WTC11 (cell line): Measurements from ENCODE around the gene CTDP1. TPM values are rescaled to one million over a fixed set of nuclear protein-coding genes. Genes with fewer than 3 reads are reported as not detected.

ENCODE experiments used
- ATAC-seq: fragments of 200-7000 bp; cut with Tn5 transposase; 2 replicates; pipeline ENCODE4 v1.10.0; 2021; ENCODE audit warnings: mild to moderate bottlenecking, moderate library complexity
- CTCF ChIA-PET: fragments of 300-600 bp; sonication (Branson Sonifier 250); formaldehyde crosslinking; loops from one replicate; lab custom pipeline; 2021; ENCODE audit warnings: antibody characterized with exemption; lab: Charles Lee
- POLR2A ChIA-PET: fragments of 350-600 bp; sonication (Branson Sonifier 250); formaldehyde crosslinking; loops from one replicate; lab custom pipeline; 2021; ENCODE audit warnings: antibody characterized with exemption; lab: Charles Lee
- DNase-seq: peaks from one replicate; pipeline ENCODE4 v3.0.0; 2021; ENCODE audit warnings: low spot score
- H3K27ac Mint-ChIP-seq: 2 replicates; pipeline ENCODE4 v1.8.0; 2021; ENCODE audit warnings: mixed read lengths
- H3K27me3 Mint-ChIP-seq: 2 replicates; pipeline ENCODE4 v1.8.0; 2021; ENCODE audit warnings: low read depth, mild to moderate bottlenecking, moderate library complexity, mixed read lengths
- H3K36me3 Mint-ChIP-seq: 2 replicates; pipeline ENCODE4 v1.8.0; 2021; ENCODE audit warnings: mixed read lengths
- H3K4me1 Mint-ChIP-seq: 2 replicates; pipeline ENCODE4 v1.8.0; 2022; ENCODE audit warnings: mixed read lengths
- H3K4me3 Mint-ChIP-seq: 2 replicates; pipeline ENCODE4 v1.8.0; 2021; ENCODE audit warnings: mild to moderate bottlenecking, moderate library complexity, mixed read lengths
- H3K9me3 Mint-ChIP-seq: 2 replicates; pipeline ENCODE4 v1.8.0; 2021; ENCODE audit warnings: mixed read lengths
- ATF6 ChIP-seq: sonication (generic); formaldehyde crosslinking; IDR thresholded peaks from 2 replicates; pipeline ENCODE4 v1.8.1; 2023; ENCODE audit warnings: mild to moderate bottlenecking, missing genetic modification reagents
- CBFB ChIP-seq: sonication (generic); formaldehyde crosslinking; IDR thresholded peaks from 2 replicates; pipeline ENCODE4 v1.8.1; 2022; ENCODE audit warnings: mild to moderate bottlenecking, low read depth, missing genetic modification reagents
- CREB1 ChIP-seq: sonication (generic); formaldehyde crosslinking; IDR thresholded peaks from 2 replicates; pipeline ENCODE4 v1.8.0; 2023; ENCODE audit warnings: mild to moderate bottlenecking, missing genetic modification reagents
- GABPB1 ChIP-seq: sonication (generic); formaldehyde crosslinking; IDR thresholded peaks from 2 replicates; pipeline ENCODE4 v1.8.1; 2023; ENCODE audit warnings: mild to moderate bottlenecking, missing genetic modification reagents
- HMGA2 ChIP-seq: fragments of 250-450 bp; sonication (Bioruptor Pico); IDR thresholded peaks from 2 replicates; pipeline ENCODE4 v1.4.0; 2021; ENCODE audit warnings: mild to moderate bottlenecking, moderate library complexity
- IRF2 ChIP-seq: sonication (generic); formaldehyde crosslinking; IDR thresholded peaks from 2 replicates; pipeline ENCODE4 v1.8.0; 2022; ENCODE audit warnings: low read depth, missing genetic modification reagents, borderline replicate concordance
- MYBL2 ChIP-seq: sonication (generic); formaldehyde crosslinking; IDR thresholded peaks from 2 replicates; pipeline ENCODE4 v1.8.1; 2023; ENCODE audit warnings: mild to moderate bottlenecking, moderate library complexity, missing genetic modification reagents
- NFATC4 ChIP-seq: fragments of 250-450 bp; sonication (Bioruptor Pico); IDR thresholded peaks from 2 replicates; pipeline ENCODE4 v1.9.0; 2021; ENCODE audit warnings: mild to moderate bottlenecking
- NFE2L1 ChIP-seq: sonication (generic); formaldehyde crosslinking; IDR thresholded peaks from 2 replicates; pipeline ENCODE4 v1.8.1; 2023; ENCODE audit warnings: missing genetic modification reagents
- NFYB ChIP-seq: sonication (generic); formaldehyde crosslinking; conservative IDR thresholded peaks from 2 replicates; pipeline ENCODE4 v1.8.0; 2022; ENCODE audit warnings: low read depth, missing genetic modification reagents
- NR1H2 ChIP-seq: sonication (generic); formaldehyde crosslinking; IDR thresholded peaks from 2 replicates; pipeline ENCODE4 v1.9.0; 2021; ENCODE audit warnings: mild to moderate bottlenecking, moderate library complexity, missing genetic modification reagents
- NR3C1 ChIP-seq: sonication (generic); formaldehyde crosslinking; conservative IDR thresholded peaks from 2 replicates; pipeline ENCODE4 v1.8.1; 2023; ENCODE audit warnings: low read depth, mild to moderate bottlenecking, missing genetic modification reagents
- PRDM15 ChIP-seq: sonication (generic); formaldehyde crosslinking; IDR thresholded peaks from 2 replicates; pipeline ENCODE4 v1.8.0; 2022; ENCODE audit warnings: missing genetic modification reagents
- RORB ChIP-seq: fragments of 250-450 bp; sonication (Bioruptor Pico); IDR thresholded peaks from 2 replicates; pipeline ENCODE4 v1.9.0; 2021; ENCODE audit warnings: mild to moderate bottlenecking
- TEAD1 ChIP-seq: sonication (generic); formaldehyde crosslinking; IDR thresholded peaks from 2 replicates; pipeline ENCODE4 v1.8.0; 2022; ENCODE audit warnings: mild to moderate bottlenecking, missing genetic modification reagents
- ZNF138 ChIP-seq: sonication (generic); formaldehyde crosslinking; conservative IDR thresholded peaks from 2 replicates; pipeline ENCODE4 v1.8.1; 2022; ENCODE audit warnings: mild to moderate bottlenecking, moderate library complexity, missing genetic modification reagents
- ZNF396 ChIP-seq: fragments of 250-450 bp; sonication (Bioruptor Pico); IDR thresholded peaks from 2 replicates; pipeline ENCODE4 v1.8.0; 2021; ENCODE audit warnings: mild to moderate bottlenecking, moderate library complexity, borderline replicate concordance
- ZNF423 ChIP-seq: fragments of 250-450 bp; sonication (Bioruptor Pico); IDR thresholded peaks from 2 replicates; pipeline ENCODE4 v2.1.2; 2022; ENCODE audit warnings: mild to moderate bottlenecking, moderate library complexity
- ZNF671 ChIP-seq: fragments of 250-450 bp; sonication (Bioruptor Pico); IDR thresholded peaks from 2 replicates; pipeline ENCODE4 v1.8.0; 2021; ENCODE audit warnings: mild to moderate bottlenecking
- total RNA-seq: library from RNA; stranded (reverse); gene quantifications from 3 replicates; pipeline ENCODE4 v1.2.3, GENCODE V29; 2021
- TF ChIP-seq, protein P1 (sequence below): sonication (generic); formaldehyde crosslinking; IDR thresholded peaks from 2 replicates; pipeline ENCODE4 v1.8.1; 2023; ENCODE audit warnings: mild to moderate bottlenecking, missing genetic modification reagents, borderline replicate concordance

The CTDP1 gene
- total RNA-seq, 1 experiment from 2014 or later = 39.7 TPM

- no peak for ATAC-seq
- no peak for DNase-seq
- TF ChIP-seq MYBL2 = no peak
- H3K4me3 Mint-ChIP-seq = no peak overlapping the region
- POLR2A ChIA-PET = no interaction called here
- H3K36me3 Mint-ChIP-seq = peaks cover 14% of the 10 kb centered on the region
- H3K9me3 Mint-ChIP-seq = peaks cover 24% of the 10 kb centered on the region
- CTCF ChIA-PET = no interaction called here
- no peaks in the 10 kb centered on the region for H3K27me3 Mint-ChIP-seq
- no peak overlapping the region for H3K27ac Mint-ChIP-seq
- no peaks in the 10 kb centered on the region for H3K4me1 Mint-ChIP-seq
Observed at GRCh38 chr18:79756826-79757225, 77.2 kb downstream of the CTDP1 start.

- Mint-ChIP-seq H3K27me3 (no peaks in the 10 kb centered on the region), H3K4me3 (no peak overlapping the region), H3K27ac (no peak overlapping the region), H3K36me3 (peaks cover under 1% of the 10 kb centered on the region; the same call in 1 of the 2 replicates), H3K9me3 (peaks cover 41% of the 10 kb centered on the region)
- no peak for ATAC-seq
- POLR2A ChIA-PET = no interaction called here
- no peak for DNase-seq
- no peak for TF ChIP-seq TEAD1
- no peak for TF ChIP-seq NR1H2 (CRISPR knock-in tag)
- no peak for TF ChIP-seq NFYB (CRISPR knock-in tag)
- no peak for TF ChIP-seq MYBL2
- TF ChIP-seq, protein P1, sequence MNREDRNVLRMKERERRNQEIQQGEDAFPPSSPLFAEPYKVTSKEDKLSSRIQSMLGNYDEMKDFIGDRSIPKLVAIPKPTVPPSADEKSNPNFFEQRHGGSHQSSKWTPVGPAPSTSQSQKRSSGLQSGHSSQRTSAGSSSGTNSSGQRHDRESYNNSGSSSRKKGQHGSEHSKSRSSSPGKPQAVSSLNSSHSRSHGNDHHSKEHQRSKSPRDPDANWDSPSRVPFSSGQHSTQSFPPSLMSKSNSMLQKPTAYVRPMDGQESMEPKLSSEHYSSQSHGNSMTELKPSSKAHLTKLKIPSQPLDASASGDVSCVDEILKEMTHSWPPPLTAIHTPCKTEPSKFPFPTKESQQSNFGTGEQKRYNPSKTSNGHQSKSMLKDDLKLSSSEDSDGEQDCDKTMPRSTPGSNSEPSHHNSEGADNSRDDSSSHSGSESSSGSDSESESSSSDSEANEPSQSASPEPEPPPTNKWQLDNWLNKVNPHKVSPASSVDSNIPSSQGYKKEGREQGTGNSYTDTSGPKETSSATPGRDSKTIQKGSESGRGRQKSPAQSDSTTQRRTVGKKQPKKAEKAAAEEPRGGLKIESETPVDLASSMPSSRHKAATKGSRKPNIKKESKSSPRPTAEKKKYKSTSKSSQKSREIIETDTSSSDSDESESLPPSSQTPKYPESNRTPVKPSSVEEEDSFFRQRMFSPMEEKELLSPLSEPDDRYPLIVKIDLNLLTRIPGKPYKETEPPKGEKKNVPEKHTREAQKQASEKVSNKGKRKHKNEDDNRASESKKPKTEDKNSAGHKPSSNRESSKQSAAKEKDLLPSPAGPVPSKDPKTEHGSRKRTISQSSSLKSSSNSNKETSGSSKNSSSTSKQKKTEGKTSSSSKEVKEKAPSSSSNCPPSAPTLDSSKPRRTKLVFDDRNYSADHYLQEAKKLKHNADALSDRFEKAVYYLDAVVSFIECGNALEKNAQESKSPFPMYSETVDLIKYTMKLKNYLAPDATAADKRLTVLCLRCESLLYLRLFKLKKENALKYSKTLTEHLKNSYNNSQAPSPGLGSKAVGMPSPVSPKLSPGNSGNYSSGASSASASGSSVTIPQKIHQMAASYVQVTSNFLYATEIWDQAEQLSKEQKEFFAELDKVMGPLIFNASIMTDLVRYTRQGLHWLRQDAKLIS (CRISPR knock-in tag) = no peak
- no peak for TF ChIP-seq PRDM15 (CRISPR knock-in tag)
- no peak for TF ChIP-seq CBFB (CRISPR knock-in tag)
- TF ChIP-seq NR3C1 (CRISPR knock-in tag) = no peak
- TF ChIP-seq ZNF396 (CRISPR knock-in tag) = no peak
- TF ChIP-seq GABPB1 (CRISPR knock-in tag) = no peak
- no peak for TF ChIP-seq ZNF423 (CRISPR knock-in tag)
- TF ChIP-seq NFE2L1 = no peak
- no peak for TF ChIP-seq ZNF138 (CRISPR knock-in tag)
- TF ChIP-seq, all 79 proteins: peak for 0
- CTCF ChIA-PET = no interaction called here
- no peaks in the 10 kb centered on the region for H3K4me1 Mint-ChIP-seq
Observed at GRCh38 chr18:79760348-79760747, 80.7 kb downstream of the CTDP1 start.

DNA sequence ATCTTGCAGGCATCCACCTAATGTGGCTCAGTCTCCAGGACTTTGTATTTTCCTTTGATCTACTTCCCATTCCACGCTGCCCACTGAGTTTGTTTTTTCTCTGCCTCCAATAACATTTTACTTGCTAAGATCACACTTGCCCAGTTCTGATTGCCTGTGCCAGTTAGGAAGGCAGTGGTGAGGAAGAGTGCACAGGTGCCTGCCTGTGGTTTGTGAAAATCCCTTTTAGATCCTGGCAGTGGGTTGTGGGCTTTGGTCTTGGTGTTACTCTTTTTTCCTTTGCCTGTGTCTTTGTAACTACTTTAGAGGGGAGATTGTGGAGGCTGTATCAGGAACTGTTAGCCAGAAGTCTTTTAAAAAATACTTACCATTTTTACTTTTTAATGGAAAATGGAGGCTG, 81.3 kb downstream of the CTDP1 start:
- H3K4me3 Mint-ChIP-seq = no peak overlapping the region
- DNase-seq (no peak), ATAC-seq (no peak)
- ChIA-PET CTCF (no interaction called here), POLR2A (no interaction called here)
- no peaks in the 10 kb centered on the region for H3K36me3 Mint-ChIP-seq
- no peaks in the 10 kb centered on the region for H3K27me3 Mint-ChIP-seq
- H3K9me3 Mint-ChIP-seq = peaks cover 41% of the 10 kb centered on the region
- TF ChIP-seq CREB1 (CRISPR knock-in tag) = no peak
- TF ChIP-seq NFATC4 = no peak
- TF ChIP-seq RORB = no peak
- TF ChIP-seq HMGA2 (CRISPR knock-in tag) = no peak
- TF ChIP-seq IRF2 (CRISPR knock-in tag) = no peak
- no peak for TF ChIP-seq ZNF671 (CRISPR knock-in tag)
- TF ChIP-seq ATF6 (CRISPR knock-in tag) = no peak
- TF ChIP-seq, protein P1 (CRISPR knock-in tag) = no peak
- H3K4me1 Mint-ChIP-seq = no peaks in the 10 kb centered on the region
- no peak overlapping the region for H3K27ac Mint-ChIP-seq
